H1 (cell line): Measurements from ENCODE around the gene SND1. TPM values are rescaled to one million over a fixed set of nuclear protein-coding genes. Genes with fewer than 3 reads are reported as not detected.

Experiments used
- CTCF ChIA-PET: fragments of 300-600 bp; sonication (Branson Sonifier 250); formaldehyde crosslinking; loops from one replicate; lab custom pipeline; 2021; ENCODE audit not compliant: partially characterized antibody; lab: Charles Lee
- POLR2A ChIA-PET: fragments of 300-600 bp; sonication (Branson Sonifier 250); formaldehyde crosslinking; loops from one replicate; lab custom pipeline; 2021; ENCODE audit warnings: inconsistent platforms; ENCODE audit not compliant: partially characterized antibody; lab: Charles Lee
- DNase-seq, 2 experiments: peaks; one replicate each; pipeline versions ENCODE4 v3.0.0 to v3.0.0-alpha.2; 2010 to 2022; ENCODE audit warnings: low spot score in 2 of 2, low read depth in 1 of 2, mixed read lengths in 1 of 2
- FAIRE-seq: peaks from 2 replicates; lab custom pipeline; 2011; peaks lifted over from hg19 to GRCh38; lab: Jason Lieb, UNC
- H2AFZ ChIP-seq: 2 replicates; pipeline ENCODE4 v1.8.1; 2012; ENCODE audit warnings: low read length, inconsistent platforms
- H2AK5ac ChIP-seq: 2 replicates; pipeline ENCODE4 v1.6.1; 2013; ENCODE audit warnings: low read depth, low read length
- H2BK120ac ChIP-seq: replicated peaks from 2 replicates; pipeline ENCODE3; 2013; ENCODE audit warnings: low read depth, low read length, inconsistent platforms
- H2BK12ac ChIP-seq: 2 replicates; pipeline ENCODE4 v1.6.1; 2013; ENCODE audit warnings: low read depth, low read length
- H2BK15ac ChIP-seq: 2 replicates; pipeline ENCODE4 v1.6.1; 2013; ENCODE audit warnings: low read length
- H2BK20ac ChIP-seq: 2 replicates; pipeline ENCODE4 v1.6.1; 2013; ENCODE audit warnings: low read length
- H2BK5ac ChIP-seq: 2 replicates; pipeline ENCODE4 v1.6.1; 2013; ENCODE audit warnings: low read depth, low read length
- H3K14ac ChIP-seq: 2 replicates; pipeline ENCODE4 v1.6.1; 2013; ENCODE audit warnings: inconsistent platforms; ENCODE audit not compliant: insufficient read length
- H3K18ac ChIP-seq: 2 replicates; pipeline ENCODE4 v1.6.1; 2013; ENCODE audit warnings: low read length; ENCODE audit errors: extremely low read depth
- H3K23ac ChIP-seq: 2 replicates; pipeline ENCODE4 v1.6.1; 2013; ENCODE audit warnings: inconsistent platforms; ENCODE audit not compliant: insufficient read length
- H3K23me2 ChIP-seq: 2 replicates; pipeline ENCODE4 v1.6.1; 2013; ENCODE audit warnings: low read depth, low read length
- H3K27ac ChIP-seq: 2 replicates; pipeline ENCODE4 v1.6.1; 2011; ENCODE audit warnings: low read depth, low read length, inconsistent platforms
- H3K27me3 ChIP-seq, 4 experiments: replicated peaks in 1 of 4; 1 replicate in 1 of 4; 2 replicates in 3 of 4; pipeline versions ENCODE4 v1.6.1 to v1.8.1; 2011 to 2013; ENCODE audit warnings: low read length in 3 of 4, mild to moderate bottlenecking in 3 of 4, inconsistent platforms in 2 of 4, mixed read lengths in 2 of 4, moderate library complexity in 1 of 4; ENCODE audit not compliant: control insufficient read depth in 3 of 4, insufficient read depth in 3 of 4; ENCODE audit errors: extremely low read depth in 1 of 4
- H3K36me3 ChIP-seq, 4 experiments: 2 replicates each; pipeline versions ENCODE4 v1.6.1 to v1.8.1; 2011 to 2013; ENCODE audit warnings: mild to moderate bottlenecking in 4 of 4, low read length in 3 of 4, moderate library complexity in 2 of 4, control low read depth in 1 of 4, inconsistent platforms in 1 of 4; ENCODE audit not compliant: insufficient read depth in 4 of 4, control insufficient read depth in 2 of 4
- H3K4ac ChIP-seq: replicated peaks from 2 replicates; pipeline ENCODE3; 2013; ENCODE audit warnings: low read length, low read depth, mixed read lengths, inconsistent platforms; ENCODE audit not compliant: insufficient read length
- H3K4me1 ChIP-seq, 4 experiments: replicated peaks in 1 of 4; 1 replicate in 1 of 4; 2 replicates in 3 of 4; pipeline versions ENCODE4 v1.6.1 to v1.8.1; 2011 to 2013; ENCODE audit warnings: low read length in 3 of 4, inconsistent platforms in 2 of 4, mixed read lengths in 1 of 4; ENCODE audit not compliant: insufficient read depth in 4 of 4, control insufficient read depth in 3 of 4
- H3K4me2 ChIP-seq, 2 experiments: 2 replicates each; pipeline versions ENCODE4 v1.6.1 to v1.8.1; 2011 to 2013; ENCODE audit warnings: low read depth in 2 of 2, low read length in 2 of 2, control low read depth in 1 of 2, inconsistent platforms in 1 of 2, mild to moderate bottlenecking in 1 of 2; ENCODE audit not compliant: insufficient read depth in 1 of 2
- H3K4me3 ChIP-seq, 4 experiments: fragments of 200-600, 300-600 bp in 1 of 4; sonication (generic), shearing (Covaris generic), sonication (Bioruptor Twin) in 1 of 4; 2 replicates each; pipeline versions ENCODE4 v1.5.1 to v1.8.1; 2011 to 2016; ENCODE audit warnings: low read length in 4 of 4, low read depth in 3 of 4, control low read depth in 2 of 4, inconsistent platforms in 2 of 4, mild to moderate bottlenecking in 2 of 4, mixed read lengths in 1 of 4, moderate library complexity in 1 of 4; ENCODE audit not compliant: insufficient read depth in 2 of 4; ENCODE audit errors: extremely low read depth in 1 of 4
- H3K56ac ChIP-seq: replicated peaks from 2 replicates; pipeline ENCODE3; 2013; ENCODE audit warnings: low read depth, mild to moderate bottlenecking, mixed read lengths, low read length, inconsistent platforms; ENCODE audit not compliant: insufficient read length
- H3K79me1 ChIP-seq: 2 replicates; pipeline ENCODE4 v1.6.1; 2013; ENCODE audit warnings: low read depth, low read length, control low read depth
- H3K79me2 ChIP-seq, 2 experiments: 2 replicates each; pipeline versions ENCODE4 v1.6.1 to v1.8.1; 2012 to 2013; ENCODE audit warnings: low read length in 2 of 2, mild to moderate bottlenecking in 2 of 2, inconsistent platforms in 1 of 2; ENCODE audit not compliant: insufficient read depth in 2 of 2, control insufficient read depth in 1 of 2
- H3K9ac ChIP-seq, 4 experiments: replicated peaks in 1 of 4; 1 replicate in 1 of 4; 2 replicates in 3 of 4; pipeline versions ENCODE4 v1.6.1 to v1.8.1; 2011 to 2013; ENCODE audit warnings: low read depth in 3 of 4, low read length in 3 of 4, control low read depth in 2 of 4, mild to moderate bottlenecking in 2 of 4, moderate library complexity in 2 of 4, inconsistent platforms in 1 of 4; ENCODE audit errors: extremely low read depth in 1 of 4
- H3K9me3 ChIP-seq, 2 experiments: 2 replicates each; pipeline versions ENCODE4 v1.6.1 to v1.8.1; 2012 to 2013; ENCODE audit warnings: mild to moderate bottlenecking in 2 of 2, moderate library complexity in 2 of 2, control low read depth in 1 of 2, inconsistent platforms in 1 of 2, low read depth in 1 of 2, low read length in 1 of 2, mixed read lengths in 1 of 2; ENCODE audit not compliant: insufficient read depth in 2 of 2
- H4K20me1 ChIP-seq, 2 experiments: replicated peaks in 1 of 2; 2 replicates each; pipeline versions ENCODE3 to v1.8.1; 2011 to 2013; ENCODE audit warnings: inconsistent platforms in 2 of 2, low read length in 2 of 2, mild to moderate bottlenecking in 1 of 2; ENCODE audit not compliant: insufficient read depth in 2 of 2, control insufficient read depth in 1 of 2
- H4K5ac ChIP-seq: 2 replicates; pipeline ENCODE4 v1.6.1; 2013; ENCODE audit warnings: low read length, low read depth, mixed read lengths, inconsistent platforms; ENCODE audit not compliant: insufficient read length
- H4K8ac ChIP-seq: 2 replicates; pipeline ENCODE4 v1.8.0; 2013; ENCODE audit warnings: mild to moderate bottlenecking, moderate library complexity, low read length, inconsistent platforms; ENCODE audit not compliant: insufficient read depth; ENCODE audit errors: extremely low read depth
- H4K91ac ChIP-seq: replicated peaks from 2 replicates; pipeline ENCODE3; 2013; ENCODE audit warnings: low read length, mixed read lengths, inconsistent platforms; ENCODE audit not compliant: insufficient read length
- EZH2 ChIP-seq: fragments of 200-600 bp; sonication (generic); IDR thresholded peaks from 2 replicates; pipeline ENCODE4 v1.7.1; 2012; ENCODE audit warnings: low read depth, mild to moderate bottlenecking, moderate library complexity, low read length, inconsistent platforms; ENCODE audit not compliant: severe bottlenecking
- JUND ChIP-seq: IDR thresholded peaks from 2 replicates; pipeline ENCODE4 v1.6.1; 2011; ENCODE audit warnings: mild to moderate bottlenecking, improper control_type of control experiment, low read length
- KDM1A ChIP-seq: fragments of 200-600, 300-600 bp; sonication (generic); IDR thresholded peaks from 2 replicates; pipeline ENCODE4 v1.7.1; 2016; ENCODE audit warnings: mild to moderate bottlenecking, low read length, borderline replicate concordance
- RNF2 ChIP-seq: fragments of 200-900, 300-1000 bp; sonication (generic); IDR thresholded peaks from 2 replicates; pipeline ENCODE4 v1.7.1; 2016; ENCODE audit warnings: borderline replicate concordance, low read depth, mild to moderate bottlenecking, antibody characterized with exemption, low read length; ENCODE audit not compliant: poor library complexity, severe bottlenecking; ENCODE audit errors: missing control alignments
- SIX5 ChIP-seq: IDR thresholded peaks from 2 replicates; pipeline ENCODE4 v1.6.1; 2011; ENCODE audit warnings: mild to moderate bottlenecking, low read depth, low read length
- SRF ChIP-seq: IDR thresholded peaks from 2 replicates; pipeline ENCODE4 v1.6.1; 2011; ENCODE audit warnings: mild to moderate bottlenecking, low read depth, low read length, moderate library complexity
- WGBS, 2 experiments: shearing (Covaris generic) in 1 of 2; methylation state at CpG; one replicate each; pipeline versions ENCODE4 v1.1.6 to v1.1.7; 2013 to 2015; ENCODE audit warnings: low lambda C conversion rate in 2 of 2, mixed read lengths in 2 of 2, inconsistent platforms in 1 of 2, low coverage in 1 of 2, missing lambda C conversion rate in 1 of 2; ENCODE audit not compliant: insufficient replicate concordance in 2 of 2, insufficient coverage in 1 of 2, insufficient read length in 1 of 2; ENCODE audit errors: extremely low coverage in 1 of 2, missing lambda C conversion rate in 1 of 2; 5-methylcytosine and 5-hydroxymethylcytosine counted together
- polyA plus RNA-seq, 7 experiments: library from polyadenylated mRNA; depleted of rRNA in 3 of 7; stranded (reverse) in 5 of 7; unstranded in 2 of 7; fragments of >200 nt in 5 of 7; fragments of 200-250 nt in 2 of 7; gene quantifications; 1 replicate in 5 of 7; 2 replicates in 1 of 7; 4 replicates in 1 of 7; pipeline versions ENCODE4 v1.2.1 to v1.2.3, GENCODE V29; 2011 to 2013; ENCODE audit warnings: missing spikeins in 2 of 7, mixed read lengths in 2 of 7
- total RNA-seq: library from RNA; stranded (reverse); fragmentation: NEBNext Ultra II Directional; extraction: Animal tissue kit (Norgen Biotek cat#: 25700); gene quantifications from 2 replicates; pipeline ENCODE4 v1.2.1, GENCODE V29; 2021
- TF ChIP-seq, protein P1 (sequence below), 3 experiments: IDR thresholded peaks; 1 replicate in 2 of 3; 2 replicates in 1 of 3; pipeline versions ENCODE4 v1.5.1 to v1.6.1; 2011; ENCODE audit warnings: low read length in 3 of 3, mild to moderate bottlenecking in 3 of 3, inconsistent platforms in 2 of 3, low read depth in 1 of 3, moderate library complexity in 1 of 3; ENCODE audit not compliant: insufficient read depth in 1 of 3; ENCODE audit errors: control extremely low read depth in 1 of 3

Gene SND1
- total and polyA plus RNA-seq, 2 of the 8 experiments (the other 6 are each of a cell fraction or from before 2014, with no cell fraction given), result 122 to 290 TPM

DNA sequence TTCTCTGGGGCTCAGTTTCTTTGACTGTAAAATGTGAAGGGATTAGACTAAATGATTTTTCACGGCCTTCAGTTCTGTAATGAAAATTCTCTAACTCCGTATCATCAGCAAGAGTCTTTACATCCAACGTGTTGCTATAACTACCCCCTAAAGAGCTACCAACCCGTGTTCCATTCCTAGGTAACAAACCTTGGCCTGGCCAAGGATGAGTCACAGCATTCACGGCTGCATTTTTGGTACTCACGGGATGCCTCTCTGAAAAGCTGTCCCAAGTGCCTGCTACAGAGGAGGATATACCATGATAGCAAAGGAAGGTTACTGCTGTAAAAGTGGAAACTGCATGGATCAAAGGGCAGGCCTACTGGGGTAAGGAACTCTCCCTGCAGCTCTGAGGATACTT, 373.4 kb downstream of the SND1 start:
- no peak overlapping the region for H4K8ac ChIP-seq
- peaks cover 2% of the 10 kb centered on the region; the same call in 1 of the 2 replicates for H3K79me1 ChIP-seq
- H4K91ac ChIP-seq, result no peak overlapping the region
- H3K14ac ChIP-seq, result no peak overlapping the region
- TF ChIP-seq JUND, result no peak
- no peak for TF ChIP-seq EZH2
- TF ChIP-seq, protein P1, sequence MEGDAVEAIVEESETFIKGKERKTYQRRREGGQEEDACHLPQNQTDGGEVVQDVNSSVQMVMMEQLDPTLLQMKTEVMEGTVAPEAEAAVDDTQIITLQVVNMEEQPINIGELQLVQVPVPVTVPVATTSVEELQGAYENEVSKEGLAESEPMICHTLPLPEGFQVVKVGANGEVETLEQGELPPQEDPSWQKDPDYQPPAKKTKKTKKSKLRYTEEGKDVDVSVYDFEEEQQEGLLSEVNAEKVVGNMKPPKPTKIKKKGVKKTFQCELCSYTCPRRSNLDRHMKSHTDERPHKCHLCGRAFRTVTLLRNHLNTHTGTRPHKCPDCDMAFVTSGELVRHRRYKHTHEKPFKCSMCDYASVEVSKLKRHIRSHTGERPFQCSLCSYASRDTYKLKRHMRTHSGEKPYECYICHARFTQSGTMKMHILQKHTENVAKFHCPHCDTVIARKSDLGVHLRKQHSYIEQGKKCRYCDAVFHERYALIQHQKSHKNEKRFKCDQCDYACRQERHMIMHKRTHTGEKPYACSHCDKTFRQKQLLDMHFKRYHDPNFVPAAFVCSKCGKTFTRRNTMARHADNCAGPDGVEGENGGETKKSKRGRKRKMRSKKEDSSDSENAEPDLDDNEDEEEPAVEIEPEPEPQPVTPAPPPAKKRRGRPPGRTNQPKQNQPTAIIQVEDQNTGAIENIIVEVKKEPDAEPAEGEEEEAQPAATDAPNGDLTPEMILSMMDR (IDR thresholded peaks at IDR 0.05; ENCODE audit: control extremely low read depth in 1 of 3, insufficient read depth in 1 of 3, low read depth in 1 of 3, low read length in 3 of 3), result no peak
- TF ChIP-seq SRF, result no peak
- no peak for TF ChIP-seq KDM1A
- TF ChIP-seq SIX5, result no peak
- no peak for TF ChIP-seq RNF2
- H3K9ac ChIP-seq, result no peak overlapping the region
- H3K9me3 ChIP-seq, result no peaks in the 10 kb centered on the region
- ChIA-PET POLR2A (interaction anchor here (0.8 to 1.3 kb wide), 2 partner anchors 10 to 13 kb away, joined by 3 read pairs; no protein-coding TSS in a partner anchor), CTCF (interaction anchor here (1.4 to 3.8 kb wide), 5 partner anchors 12 to 184 kb away, joined by 3 to 23 read pairs (median 5); no protein-coding TSS in a partner anchor)
- H2AK5ac ChIP-seq, result no peak overlapping the region
- H2AFZ ChIP-seq, result no peak overlapping the region
- peaks cover 8 to 21% (median 11%) of the 10 kb centered on the region in 4 experiments for H3K4me1 ChIP-seq
- no peak overlapping the region for H2BK120ac ChIP-seq
- peaks cover 0 to 36% of the 10 kb centered on the region in 2 experiments; a peak in 2 of 4 replicates for H3K79me2 ChIP-seq
- H3K23me2 ChIP-seq, result peaks cover 3% of the 10 kb centered on the region
- 92% methylated on average over 6 of the region's 6 CpGs; no CpG with 5 or more reads in 1 of the 2 experiments for WGBS, 2 experiments
- peaks cover 0 to 7% (median 1%) of the 10 kb centered on the region in 4 experiments; a peak in 2 of 8 replicates for H3K36me3 ChIP-seq
- H3K27me3 ChIP-seq, result peaks cover 0 to 5% (median 3%) of the 10 kb centered on the region in 4 experiments; a peak in 5 of 7 replicates
- H2BK20ac ChIP-seq, result no peak overlapping the region
- H3K56ac ChIP-seq, result no peak overlapping the region
- H3K27ac ChIP-seq, result no peak overlapping the region
- no peak overlapping the region for H2BK15ac ChIP-seq
- no peak for FAIRE-seq
- no peak overlapping the region for H3K18ac ChIP-seq
- H4K5ac ChIP-seq, result no peak overlapping the region
- H3K23ac ChIP-seq, result no peak overlapping the region
- DNase-seq, result no peak
- no peak overlapping the region for H3K4ac ChIP-seq
- no peak overlapping the region for H3K4me2 ChIP-seq
- no peak overlapping the region for H2BK5ac ChIP-seq
- H2BK12ac ChIP-seq, result no peak overlapping the region
- no peak overlapping the region for H3K4me3 ChIP-seq
- H4K20me1 ChIP-seq, result peaks cover 17 to 23% of the 10 kb centered on the region in 2 experiments
